ENCODE data around the gene ALG3.

DNA sequence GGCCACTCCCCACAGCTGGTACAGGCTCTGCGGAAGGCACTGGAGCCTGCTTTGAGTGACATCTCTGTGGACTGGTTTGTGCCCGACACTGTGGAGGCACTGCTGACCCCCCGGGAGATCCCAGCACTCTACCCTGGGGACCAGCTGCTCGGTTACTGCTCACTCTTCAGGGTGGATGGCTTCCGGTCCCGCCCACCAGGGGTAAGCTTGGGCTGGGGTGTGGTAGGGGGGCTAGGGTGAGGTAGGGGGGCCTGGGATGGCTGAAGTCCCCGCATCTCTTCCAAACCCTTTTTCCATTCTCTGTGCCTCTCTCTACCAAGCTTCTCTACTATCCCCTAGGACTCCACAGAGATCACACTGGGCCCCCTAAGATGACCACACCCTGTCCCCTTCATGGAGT is 11.6 kb downstream of the ALG3 start:
- TF ChIP-seq, protein P1, sequence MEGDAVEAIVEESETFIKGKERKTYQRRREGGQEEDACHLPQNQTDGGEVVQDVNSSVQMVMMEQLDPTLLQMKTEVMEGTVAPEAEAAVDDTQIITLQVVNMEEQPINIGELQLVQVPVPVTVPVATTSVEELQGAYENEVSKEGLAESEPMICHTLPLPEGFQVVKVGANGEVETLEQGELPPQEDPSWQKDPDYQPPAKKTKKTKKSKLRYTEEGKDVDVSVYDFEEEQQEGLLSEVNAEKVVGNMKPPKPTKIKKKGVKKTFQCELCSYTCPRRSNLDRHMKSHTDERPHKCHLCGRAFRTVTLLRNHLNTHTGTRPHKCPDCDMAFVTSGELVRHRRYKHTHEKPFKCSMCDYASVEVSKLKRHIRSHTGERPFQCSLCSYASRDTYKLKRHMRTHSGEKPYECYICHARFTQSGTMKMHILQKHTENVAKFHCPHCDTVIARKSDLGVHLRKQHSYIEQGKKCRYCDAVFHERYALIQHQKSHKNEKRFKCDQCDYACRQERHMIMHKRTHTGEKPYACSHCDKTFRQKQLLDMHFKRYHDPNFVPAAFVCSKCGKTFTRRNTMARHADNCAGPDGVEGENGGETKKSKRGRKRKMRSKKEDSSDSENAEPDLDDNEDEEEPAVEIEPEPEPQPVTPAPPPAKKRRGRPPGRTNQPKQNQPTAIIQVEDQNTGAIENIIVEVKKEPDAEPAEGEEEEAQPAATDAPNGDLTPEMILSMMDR (IDR thresholded peaks at IDR 0.05), result no peak
- TF ChIP-seq POLR2A (IDR thresholded peaks at IDR 0.05), result no peak

All from thyroid gland (tissue), 4 donors.